SK-N-SH (cell line): ENCODE data around the gene OGFOD1. TPM values are rescaled to one million over a fixed set of nuclear protein-coding genes. Genes with fewer than 3 reads are reported as not detected.

Experiments used
- CTCF ChIA-PET: fragments of 300-600, 350-600 bp; formaldehyde crosslinking; extraction: SDS; loops from one replicate; lab custom pipeline; 2021; lab: Yijun Ruan, JAX
- POLR2A ChIA-PET: fragments of 350-600 bp; sonication (Branson Sonifier 250); formaldehyde crosslinking; extraction: SDS; loops from one replicate; lab custom pipeline; 2020; ENCODE audit warnings: antibody characterized with exemption, inconsistent platforms; lab: Yijun Ruan, JAX
- DNase-seq: peaks from one replicate; pipeline ENCODE4 v3.0.0; 2012
- H2AFZ ChIP-seq: fragments of 200-600 bp; sonication (generic); 2 replicates; pipeline ENCODE4 v1.8.1; 2016; ENCODE audit warnings: antibody characterized with exemption, mild to moderate bottlenecking, low read depth
- H3F3A ChIP-seq: fragments of 200-600 bp; sonication (generic); replicated peaks from 2 replicates; pipeline ENCODE3; 2016; ENCODE audit warnings: antibody characterized with exemption, mild to moderate bottlenecking; ENCODE audit not compliant: insufficient read depth
- H3K27ac ChIP-seq, 2 experiments: fragments of 200-500 bp in 1 of 2; fragments of 200-600 bp in 1 of 2; sonication (Bioruptor generic) in 1 of 2; sonication (generic), shearing (Covaris generic) in 1 of 2; 2 replicates each; pipeline versions ENCODE4 v1.5.1 to v1.6.1; 2014 to 2016; ENCODE audit warnings: low read depth in 2 of 2, inconsistent platforms in 1 of 2, low read length in 1 of 2, mild to moderate bottlenecking in 1 of 2, mixed read lengths in 1 of 2
- H3K27me3 ChIP-seq: fragments of 200-600 bp; sonication (generic), shearing (Covaris generic); 2 replicates; pipeline ENCODE4 v1.6.1; 2016; ENCODE audit warnings: mixed run types; ENCODE audit not compliant: insufficient read depth
- H3K36me3 ChIP-seq, 2 experiments: fragments of 200-500 bp in 1 of 2; fragments of 200-600 bp in 1 of 2; sonication (Bioruptor generic) in 1 of 2; sonication (generic) in 1 of 2; replicated peaks in 1 of 2; 2 replicates each; pipeline versions ENCODE3 to v1.5.1; 2014 to 2016; ENCODE audit warnings: low read length in 1 of 2, mild to moderate bottlenecking in 1 of 2; ENCODE audit not compliant: insufficient read depth in 2 of 2, control insufficient read depth in 1 of 2
- H3K4me1 ChIP-seq, 2 experiments: fragments of 200-500 bp in 1 of 2; fragments of 200-600 bp in 1 of 2; sonication (Bioruptor generic) in 1 of 2; sonication (generic), shearing (Covaris generic) in 1 of 2; 2 replicates each; pipeline versions ENCODE4 v1.5.1 to v1.6.1; 2014 to 2016; ENCODE audit warnings: low read depth in 1 of 2, low read length in 1 of 2, mixed run types in 1 of 2; ENCODE audit not compliant: insufficient read depth in 2 of 2, control insufficient read depth in 1 of 2
- H3K4me2 ChIP-seq: fragments of 200-600 bp; sonication (generic), shearing (Covaris generic); 2 replicates; pipeline ENCODE4 v1.6.1; 2017; ENCODE audit warnings: mixed run types
- H3K4me3 ChIP-seq, 2 experiments: fragments of 200-500 bp in 1 of 2; fragments of 200-600 bp in 1 of 2; sonication (Bioruptor generic) in 1 of 2; sonication (generic), shearing (Covaris generic) in 1 of 2; 2 replicates each; pipeline versions ENCODE4 v1.5.1 to v1.8.1; 2014 to 2016; ENCODE audit warnings: low read depth in 2 of 2, inconsistent platforms in 1 of 2, low read length in 1 of 2, mild to moderate bottlenecking in 1 of 2, mixed read lengths in 1 of 2, moderate library complexity in 1 of 2
- H3K79me2 ChIP-seq: fragments of 200-600 bp; sonication (generic); 2 replicates; pipeline ENCODE4 v1.8.1; 2017; ENCODE audit warnings: mild to moderate bottlenecking; ENCODE audit not compliant: insufficient read depth
- H3K9ac ChIP-seq: fragments of 200-600 bp; sonication (generic); 2 replicates; pipeline ENCODE4 v1.6.1; 2017; ENCODE audit warnings: mixed run types
- H3K9me2 ChIP-seq: fragments of 200-600 bp; sonication (generic); 2 replicates; pipeline ENCODE4 v1.6.1; 2017; ENCODE audit warnings: mixed run types
- H3K9me3 ChIP-seq: fragments of 200-600 bp; sonication (generic); 2 replicates; pipeline ENCODE4 v1.6.1; 2017; ENCODE audit warnings: mixed run types, mild to moderate bottlenecking, moderate library complexity
- H4K20me1 ChIP-seq: fragments of 200-600 bp; sonication (generic); 2 replicates; pipeline ENCODE4 v1.6.1; 2017; ENCODE audit warnings: mild to moderate bottlenecking, mixed run types; ENCODE audit not compliant: insufficient read depth
- ELF1 ChIP-seq: IDR thresholded peaks from 2 replicates; pipeline ENCODE4 v1.4.0; 2012
- FOSL2 ChIP-seq: IDR thresholded peaks from 2 replicates; pipeline ENCODE4 v1.4.0; 2012; ENCODE audit warnings: low read depth, mild to moderate bottlenecking, moderate library complexity, borderline replicate concordance
- FOXJ3 ChIP-seq: sonication (generic); formaldehyde crosslinking; IDR thresholded peaks from 2 replicates; pipeline ENCODE4 v1.5.1; 2020; ENCODE audit warnings: mild to moderate bottlenecking, missing genetic modification reagents
- FOXM1 ChIP-seq: IDR thresholded peaks from 2 replicates; pipeline ENCODE4 v1.4.0; 2012; ENCODE audit warnings: low read depth, mild to moderate bottlenecking
- GABPA ChIP-seq: IDR thresholded peaks from 2 replicates; pipeline ENCODE4 v1.4.0; 2012; ENCODE audit warnings: low read depth, mild to moderate bottlenecking
- JUND ChIP-seq: IDR thresholded peaks from 2 replicates; pipeline ENCODE4 v1.4.0; 2012
- MEF2A ChIP-seq: IDR thresholded peaks from 2 replicates; pipeline ENCODE4 v1.4.0; 2012; ENCODE audit warnings: low read depth, borderline replicate concordance
- NFIC ChIP-seq: IDR thresholded peaks from 2 replicates; pipeline ENCODE4 v1.4.0; 2012; ENCODE audit warnings: borderline replicate concordance
- NRF1 ChIP-seq: IDR thresholded peaks from 2 replicates; pipeline ENCODE4 v1.6.1; 2012; ENCODE audit warnings: low read depth, mild to moderate bottlenecking, low read length
- POLR2AphosphoS5 ChIP-seq: IDR thresholded peaks from 2 replicates; pipeline ENCODE4 v1.6.1; 2012; ENCODE audit warnings: low read depth, low read length
- RAD21 ChIP-seq: IDR thresholded peaks from 2 replicates; pipeline ENCODE4 v1.6.1; 2012; ENCODE audit warnings: mild to moderate bottlenecking, low read length
- RCOR1 ChIP-seq: fragments of 150-350 bp; IDR thresholded peaks from 2 replicates; pipeline ENCODE4 v1.6.1; 2017; ENCODE audit warnings: antibody characterized with exemption, low read length
- RXRA ChIP-seq: IDR thresholded peaks from 2 replicates; pipeline ENCODE4 v1.4.0; 2012; ENCODE audit warnings: low read depth, mild to moderate bottlenecking, borderline replicate concordance
- TAF1 ChIP-seq: IDR thresholded peaks from 2 replicates; pipeline ENCODE4 v1.6.1; 2012; ENCODE audit warnings: low read depth, mild to moderate bottlenecking, low read length, moderate library complexity, borderline replicate concordance
- polyA plus RNA-seq, 3 experiments: library from polyadenylated mRNA; depleted of rRNA; stranded (reverse); fragments of >200 nt; gene quantifications; 2 replicates each; pipeline ENCODE4 v1.2.3, GENCODE V29; 2012
- TF ChIP-seq, protein P1 (sequence below): IDR thresholded peaks from 2 replicates; pipeline ENCODE4 v1.6.1; 2012; ENCODE audit warnings: mild to moderate bottlenecking, low read depth, low read length, moderate library complexity
- TF ChIP-seq, protein P2 (sequence below): fragments of 200-600 bp; sonication (generic); IDR thresholded peaks from 2 replicates; pipeline ENCODE4 v1.6.1; 2017; ENCODE audit warnings: antibody characterized with exemption, mild to moderate bottlenecking, moderate library complexity
- TF ChIP-seq, protein P3 (sequence below): fragments of 150-350 bp; IDR thresholded peaks from 2 replicates; pipeline ENCODE4 v1.6.1; 2016; ENCODE audit warnings: mild to moderate bottlenecking, low read depth, low read length

The OGFOD1 gene
- polyA plus RNA-seq, 1 of the 3 experiments (the other 2 are of a cell fraction): 35.6 TPM

DNA sequence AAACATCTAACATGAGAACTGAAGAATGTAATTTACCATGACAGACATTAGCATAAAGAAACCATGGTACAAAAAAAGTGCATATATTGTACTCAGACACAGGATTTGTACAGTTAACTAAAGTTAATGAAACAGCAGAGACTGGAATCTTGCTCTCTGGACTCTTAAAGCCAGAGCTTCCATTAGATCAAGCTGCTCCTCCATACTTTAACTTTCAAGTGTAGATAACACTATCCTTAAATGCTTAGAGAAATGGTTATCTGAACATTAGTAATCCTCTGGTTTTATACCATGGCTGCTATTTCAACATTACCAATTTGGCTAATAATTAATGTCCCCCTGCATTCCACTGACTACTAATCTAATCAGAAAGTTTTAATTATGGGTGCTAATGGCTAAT, 3.3 kb upstream of the OGFOD1 start:
- CTCF ChIA-PET: no interaction called here

More for the DNA sequence above, 3.3 kb upstream of the OGFOD1 start:
- Histone ChIP-seq H3K4me3 (no peak overlapping the region), H3K4me2 (peak overlapping the region; percentile 70; the same call in 1 of the 2 replicates), H3K27me3 (no peaks in the 10 kb centered on the region), H3K9me3 (no peaks in the 10 kb centered on the region), H3K79me2 (peaks cover 94% of the 10 kb centered on the region), H3K9ac (no peak overlapping the region), H3K9me2 (no peaks in the 10 kb centered on the region), H3F3A (no peaks in the 10 kb centered on the region), H3K36me3 (peaks cover 33 to 40% of the 10 kb centered on the region in 2 experiments), H4K20me1 (peaks cover 38% of the 10 kb centered on the region), H2AFZ (no peak overlapping the region)
- POLR2A ChIA-PET: no interaction called here
- TF ChIP-seq, protein P1, sequence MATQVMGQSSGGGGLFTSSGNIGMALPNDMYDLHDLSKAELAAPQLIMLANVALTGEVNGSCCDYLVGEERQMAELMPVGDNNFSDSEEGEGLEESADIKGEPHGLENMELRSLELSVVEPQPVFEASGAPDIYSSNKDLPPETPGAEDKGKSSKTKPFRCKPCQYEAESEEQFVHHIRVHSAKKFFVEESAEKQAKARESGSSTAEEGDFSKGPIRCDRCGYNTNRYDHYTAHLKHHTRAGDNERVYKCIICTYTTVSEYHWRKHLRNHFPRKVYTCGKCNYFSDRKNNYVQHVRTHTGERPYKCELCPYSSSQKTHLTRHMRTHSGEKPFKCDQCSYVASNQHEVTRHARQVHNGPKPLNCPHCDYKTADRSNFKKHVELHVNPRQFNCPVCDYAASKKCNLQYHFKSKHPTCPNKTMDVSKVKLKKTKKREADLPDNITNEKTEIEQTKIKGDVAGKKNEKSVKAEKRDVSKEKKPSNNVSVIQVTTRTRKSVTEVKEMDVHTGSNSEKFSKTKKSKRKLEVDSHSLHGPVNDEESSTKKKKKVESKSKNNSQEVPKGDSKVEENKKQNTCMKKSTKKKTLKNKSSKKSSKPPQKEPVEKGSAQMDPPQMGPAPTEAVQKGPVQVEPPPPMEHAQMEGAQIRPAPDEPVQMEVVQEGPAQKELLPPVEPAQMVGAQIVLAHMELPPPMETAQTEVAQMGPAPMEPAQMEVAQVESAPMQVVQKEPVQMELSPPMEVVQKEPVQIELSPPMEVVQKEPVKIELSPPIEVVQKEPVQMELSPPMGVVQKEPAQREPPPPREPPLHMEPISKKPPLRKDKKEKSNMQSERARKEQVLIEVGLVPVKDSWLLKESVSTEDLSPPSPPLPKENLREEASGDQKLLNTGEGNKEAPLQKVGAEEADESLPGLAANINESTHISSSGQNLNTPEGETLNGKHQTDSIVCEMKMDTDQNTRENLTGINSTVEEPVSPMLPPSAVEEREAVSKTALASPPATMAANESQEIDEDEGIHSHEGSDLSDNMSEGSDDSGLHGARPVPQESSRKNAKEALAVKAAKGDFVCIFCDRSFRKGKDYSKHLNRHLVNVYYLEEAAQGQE: no peak
- TF ChIP-seq NRF1 (no peak), FOXM1 (no peak), POLR2AphosphoS5 (no peak), RAD21 (no peak), MEF2A (no peak), NFIC (no peak), TAF1 (no peak), ELF1 (no peak), GABPA (no peak), FOXJ3 (CRISPR knock-in tag) (no peak), JUND (no peak), RCOR1 (no peak), RXRA (no peak), FOSL2 (no peak)
- TF ChIP-seq, protein P2, sequence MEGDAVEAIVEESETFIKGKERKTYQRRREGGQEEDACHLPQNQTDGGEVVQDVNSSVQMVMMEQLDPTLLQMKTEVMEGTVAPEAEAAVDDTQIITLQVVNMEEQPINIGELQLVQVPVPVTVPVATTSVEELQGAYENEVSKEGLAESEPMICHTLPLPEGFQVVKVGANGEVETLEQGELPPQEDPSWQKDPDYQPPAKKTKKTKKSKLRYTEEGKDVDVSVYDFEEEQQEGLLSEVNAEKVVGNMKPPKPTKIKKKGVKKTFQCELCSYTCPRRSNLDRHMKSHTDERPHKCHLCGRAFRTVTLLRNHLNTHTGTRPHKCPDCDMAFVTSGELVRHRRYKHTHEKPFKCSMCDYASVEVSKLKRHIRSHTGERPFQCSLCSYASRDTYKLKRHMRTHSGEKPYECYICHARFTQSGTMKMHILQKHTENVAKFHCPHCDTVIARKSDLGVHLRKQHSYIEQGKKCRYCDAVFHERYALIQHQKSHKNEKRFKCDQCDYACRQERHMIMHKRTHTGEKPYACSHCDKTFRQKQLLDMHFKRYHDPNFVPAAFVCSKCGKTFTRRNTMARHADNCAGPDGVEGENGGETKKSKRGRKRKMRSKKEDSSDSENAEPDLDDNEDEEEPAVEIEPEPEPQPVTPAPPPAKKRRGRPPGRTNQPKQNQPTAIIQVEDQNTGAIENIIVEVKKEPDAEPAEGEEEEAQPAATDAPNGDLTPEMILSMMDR: no peak
- TF ChIP-seq, protein P3, sequence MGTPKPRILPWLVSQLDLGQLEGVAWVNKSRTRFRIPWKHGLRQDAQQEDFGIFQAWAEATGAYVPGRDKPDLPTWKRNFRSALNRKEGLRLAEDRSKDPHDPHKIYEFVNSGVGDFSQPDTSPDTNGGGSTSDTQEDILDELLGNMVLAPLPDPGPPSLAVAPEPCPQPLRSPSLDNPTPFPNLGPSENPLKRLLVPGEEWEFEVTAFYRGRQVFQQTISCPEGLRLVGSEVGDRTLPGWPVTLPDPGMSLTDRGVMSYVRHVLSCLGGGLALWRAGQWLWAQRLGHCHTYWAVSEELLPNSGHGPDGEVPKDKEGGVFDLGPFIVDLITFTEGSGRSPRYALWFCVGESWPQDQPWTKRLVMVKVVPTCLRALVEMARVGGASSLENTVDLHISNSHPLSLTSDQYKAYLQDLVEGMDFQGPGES: no peak
- TF ChIP-seq, all 33 proteins: peak for 0
- Histone ChIP-seq H3K27ac (no peak overlapping the region), H3K4me1 (peaks cover 22 to 27% of the 10 kb centered on the region in 2 experiments; a peak in 3 of 4 replicates)
- no peak for DNase-seq
